K562 (cell line): ENCODE measurements around the gene SATB1. TPM values are rescaled to one million over a fixed set of nuclear protein-coding genes. Genes with fewer than 3 reads are reported as not detected.

Source experiments
- CHD4 ChIP-seq: fragments of 200-600 bp; sonication (generic); IDR thresholded peaks from 3 replicates; pipeline ENCODE4 v1.6.1; 2012; ENCODE audit warnings: low read depth, mild to moderate bottlenecking, mixed read lengths, low read length, inconsistent platforms; ENCODE audit not compliant: insufficient read depth, insufficient replicate concordance, poor library complexity, severe bottlenecking
- ETV1 ChIP-seq: fragments of 450-650 bp; conservative IDR thresholded peaks from 2 replicates; pipeline ENCODE4 v1.6.1; 2016; ENCODE audit warnings: missing genetic modification characterization, control low read depth, low read depth, missing compliant biosample characterization
- LARP7 ChIP-seq: fragments of 450-650 bp; IDR thresholded peaks from 2 replicates; pipeline ENCODE4 v1.6.1; 2016
- NELFE ChIP-seq: IDR thresholded peaks from 2 replicates; pipeline ENCODE4 v1.6.1; 2011; ENCODE audit warnings: mild to moderate bottlenecking; ENCODE audit not compliant: insufficient read depth, insufficient read length
- PHF8 ChIP-seq: fragments of 200-600 bp; sonication (generic); IDR thresholded peaks from 2 replicates; pipeline ENCODE4 v1.6.1; 2012; ENCODE audit warnings: mixed run types, mild to moderate bottlenecking, inconsistent platforms, low read length, moderate library complexity, borderline replicate concordance
- PHTF2 ChIP-seq: fragments of 250-450 bp; sonication (Bioruptor Pico); IDR thresholded peaks from 2 replicates; pipeline ENCODE4 v1.5.0; 2021; ENCODE audit warnings: mild to moderate bottlenecking
- RFX7 ChIP-seq: fragments of 250-450 bp; sonication (Bioruptor Pico); IDR thresholded peaks from 2 replicates; pipeline ENCODE4 v1.5.1; 2021; ENCODE audit warnings: mild to moderate bottlenecking
- RNF2 ChIP-seq: sonication (generic); IDR thresholded peaks from 2 replicates; pipeline ENCODE4 v1.6.1; 2016
- SP2 ChIP-seq: IDR thresholded peaks from 2 replicates; pipeline ENCODE4 v1.6.1; 2011; ENCODE audit warnings: mild to moderate bottlenecking, low read depth, low read length, moderate library complexity; ENCODE audit not compliant: poor library complexity, severe bottlenecking; ENCODE audit errors: extremely low read depth
- ZKSCAN8 ChIP-seq: fragments of 200-800 bp; sonication (Bioruptor generic); IDR thresholded peaks from 2 replicates; pipeline ENCODE4 v1.6.1; 2016; ENCODE audit warnings: missing genetic modification characterization, missing compliant biosample characterization
- ZNF12 ChIP-seq: sonication (generic); formaldehyde crosslinking; IDR thresholded peaks from 2 replicates; pipeline ENCODE4 v1.4.0; 2020; ENCODE audit warnings: mild to moderate bottlenecking, missing genetic modification reagents
- ZNF143 ChIP-seq: sonication (generic); formaldehyde crosslinking; IDR thresholded peaks from 2 replicates; pipeline ENCODE4 v1.9.0; 2022; ENCODE audit warnings: mild to moderate bottlenecking, missing genetic modification reagents
- ZNF384 ChIP-seq: IDR thresholded peaks from 2 replicates; pipeline ENCODE4 v1.6.1; 2012; ENCODE audit warnings: low read depth, low read length, improper control_type of control experiment
- ZNF507 ChIP-seq: conservative IDR thresholded peaks from 2 replicates; pipeline ENCODE4 v1.6.1; 2017; ENCODE audit warnings: missing genetic modification characterization, missing compliant biosample characterization
- ZZZ3 ChIP-seq: fragments of 450-650 bp; IDR thresholded peaks from 2 replicates; pipeline ENCODE4 v1.6.1; 2016; ENCODE audit warnings: antibody characterized with exemption, mild to moderate bottlenecking, moderate library complexity
- polyA plus RNA-seq, 8 experiments: library from polyadenylated mRNA; depleted of rRNA in 4 of 8; stranded (reverse) in 5 of 8; unstranded in 3 of 8; fragments of >200 nt; fragmentation: Nextera tagmentation in 2 of 8; fragmentation: Illumina TruSeq in 1 of 8; extraction: Ambion mirVana in 2 of 8; extraction: Trizol in 1 of 8; gene quantifications; 2 replicates each; pipeline versions ENCODE4 v1.2.1 to v1.2.3, GENCODE V29; 2011 to 2014; ENCODE audit warnings: inconsistent platforms in 1 of 8, missing spikeins in 1 of 8
- total RNA-seq, 7 experiments: library from RNA; depleted of rRNA in 6 of 7; stranded (reverse); fragments of >200 nt in 6 of 7; fragmentation: Illumina TruSeq in 2 of 7; extraction: Trizol in 2 of 7; gene quantifications; 2 replicates each; pipeline versions ENCODE4 v1.2.1 to v1.2.3, GENCODE V29; 2011 to 2021; ENCODE audit warnings: low replicate concordance in 1 of 7
- TF ChIP-seq, protein P1 (sequence below): sonication (generic); formaldehyde crosslinking; IDR thresholded peaks from 2 replicates; pipeline ENCODE4 v1.8.0; 2022; ENCODE audit warnings: mild to moderate bottlenecking, missing genetic modification reagents
- TF ChIP-seq, protein P2 (sequence below): fragments of 200-800 bp; sonication (Bioruptor generic); IDR thresholded peaks from 2 replicates; pipeline ENCODE4 v1.6.1; 2017; ENCODE audit warnings: missing genetic modification characterization, missing compliant biosample characterization
- TF ChIP-seq, protein P3 (sequence below): fragments of 200-400 bp; formaldehyde crosslinking; IDR thresholded peaks from 2 replicates; pipeline ENCODE4 v1.6.1; 2017; ENCODE audit warnings: mild to moderate bottlenecking, low read depth, low read length, moderate library complexity
- TF ChIP-seq, protein P4 (sequence below), 2 experiments: fragments of 200-800 bp in 1 of 2; sonication (Bioruptor generic) in 1 of 2; sonication (generic) in 1 of 2; formaldehyde crosslinking in 1 of 2; IDR thresholded peaks in 1 of 2; conservative IDR thresholded peaks in 1 of 2; 2 replicates each; pipeline versions ENCODE4 v1.5.0 to v1.6.1; 2016 to 2020; ENCODE audit warnings: missing compliant biosample characterization in 1 of 2, missing genetic modification characterization in 1 of 2, missing genetic modification reagents in 1 of 2

Gene SATB1
- total and polyA plus RNA-seq, 9 of the 15 experiments (the other 6 are each of a cell fraction or from before 2014, with no cell fraction given) = 0.03 to 2.5 (median 0.15) TPM; not detected in 1

DNA sequence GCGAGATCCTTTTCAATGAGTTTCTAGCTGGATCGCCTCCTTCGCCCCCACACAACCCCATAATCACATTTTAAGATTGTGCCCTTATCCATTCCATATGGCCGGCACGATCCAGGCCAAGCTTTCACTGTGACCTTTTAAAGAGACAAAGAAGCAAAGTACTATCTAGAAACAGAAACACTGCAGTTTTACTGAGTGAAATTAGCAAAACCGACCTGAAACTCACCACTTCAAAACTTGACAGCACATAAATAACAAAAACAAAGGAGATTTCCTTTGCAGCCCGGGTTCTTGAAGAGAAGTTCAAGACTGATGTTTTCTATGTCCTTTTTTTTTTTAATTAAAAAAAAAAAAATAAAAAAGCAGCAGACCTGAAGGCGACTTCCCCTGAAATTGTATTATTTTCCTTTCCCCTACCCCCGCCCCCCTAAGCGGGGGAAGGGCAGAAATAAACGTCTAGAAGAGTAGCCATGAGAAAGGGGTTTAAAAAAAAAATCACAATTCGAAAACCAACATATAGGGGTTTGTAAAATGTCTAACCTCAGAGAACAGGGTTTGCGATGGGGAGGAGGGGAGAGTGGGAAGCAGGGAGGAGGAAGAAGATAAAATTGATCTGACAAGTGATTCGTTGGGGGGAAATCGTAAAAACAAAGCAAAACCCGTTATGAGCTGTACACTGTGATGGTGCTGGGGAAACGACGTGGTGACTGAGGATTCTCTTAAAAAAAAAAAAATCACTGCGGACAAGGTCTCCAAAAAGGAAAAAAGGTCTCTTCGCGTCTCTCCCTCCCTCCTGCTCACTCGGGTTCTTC lies 1.5 kb downstream of the SATB1 start (continued):
- TF ChIP-seq ETV1 (tag) (no peak), ZNF143 (no peak), PHTF2 (CRISPR knock-in tag) (no peak), RFX7 (no peak), CHD4 (no peak), ZKSCAN8 (CRISPR knock-in tag) (no peak), NELFE (no peak), ZNF384 (no peak), ZZZ3 (no peak), ZNF507 (tag) (no peak), LARP7 (no peak), RNF2 (no peak), ZNF12 (no peak), PHF8 (no peak), SP2 (no peak)
- TF ChIP-seq, protein P1, sequence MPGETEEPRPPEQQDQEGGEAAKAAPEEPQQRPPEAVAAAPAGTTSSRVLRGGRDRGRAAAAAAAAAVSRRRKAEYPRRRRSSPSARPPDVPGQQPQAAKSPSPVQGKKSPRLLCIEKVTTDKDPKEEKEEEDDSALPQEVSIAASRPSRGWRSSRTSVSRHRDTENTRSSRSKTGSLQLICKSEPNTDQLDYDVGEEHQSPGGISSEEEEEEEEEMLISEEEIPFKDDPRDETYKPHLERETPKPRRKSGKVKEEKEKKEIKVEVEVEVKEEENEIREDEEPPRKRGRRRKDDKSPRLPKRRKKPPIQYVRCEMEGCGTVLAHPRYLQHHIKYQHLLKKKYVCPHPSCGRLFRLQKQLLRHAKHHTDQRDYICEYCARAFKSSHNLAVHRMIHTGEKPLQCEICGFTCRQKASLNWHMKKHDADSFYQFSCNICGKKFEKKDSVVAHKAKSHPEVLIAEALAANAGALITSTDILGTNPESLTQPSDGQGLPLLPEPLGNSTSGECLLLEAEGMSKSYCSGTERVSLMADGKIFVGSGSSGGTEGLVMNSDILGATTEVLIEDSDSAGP (CRISPR knock-in tag) = peak; percentile 88
- TF ChIP-seq, protein P2, sequence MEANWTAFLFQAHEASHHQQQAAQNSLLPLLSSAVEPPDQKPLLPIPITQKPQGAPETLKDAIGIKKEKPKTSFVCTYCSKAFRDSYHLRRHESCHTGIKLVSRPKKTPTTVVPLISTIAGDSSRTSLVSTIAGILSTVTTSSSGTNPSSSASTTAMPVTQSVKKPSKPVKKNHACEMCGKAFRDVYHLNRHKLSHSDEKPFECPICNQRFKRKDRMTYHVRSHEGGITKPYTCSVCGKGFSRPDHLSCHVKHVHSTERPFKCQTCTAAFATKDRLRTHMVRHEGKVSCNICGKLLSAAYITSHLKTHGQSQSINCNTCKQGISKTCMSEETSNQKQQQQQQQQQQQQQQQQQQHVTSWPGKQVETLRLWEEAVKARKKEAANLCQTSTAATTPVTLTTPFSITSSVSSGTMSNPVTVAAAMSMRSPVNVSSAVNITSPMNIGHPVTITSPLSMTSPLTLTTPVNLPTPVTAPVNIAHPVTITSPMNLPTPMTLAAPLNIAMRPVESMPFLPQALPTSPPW (CRISPR knock-in tag) = peak; percentile 12; the same call in 1 of the 2 replicates
- TF ChIP-seq, protein P3, sequence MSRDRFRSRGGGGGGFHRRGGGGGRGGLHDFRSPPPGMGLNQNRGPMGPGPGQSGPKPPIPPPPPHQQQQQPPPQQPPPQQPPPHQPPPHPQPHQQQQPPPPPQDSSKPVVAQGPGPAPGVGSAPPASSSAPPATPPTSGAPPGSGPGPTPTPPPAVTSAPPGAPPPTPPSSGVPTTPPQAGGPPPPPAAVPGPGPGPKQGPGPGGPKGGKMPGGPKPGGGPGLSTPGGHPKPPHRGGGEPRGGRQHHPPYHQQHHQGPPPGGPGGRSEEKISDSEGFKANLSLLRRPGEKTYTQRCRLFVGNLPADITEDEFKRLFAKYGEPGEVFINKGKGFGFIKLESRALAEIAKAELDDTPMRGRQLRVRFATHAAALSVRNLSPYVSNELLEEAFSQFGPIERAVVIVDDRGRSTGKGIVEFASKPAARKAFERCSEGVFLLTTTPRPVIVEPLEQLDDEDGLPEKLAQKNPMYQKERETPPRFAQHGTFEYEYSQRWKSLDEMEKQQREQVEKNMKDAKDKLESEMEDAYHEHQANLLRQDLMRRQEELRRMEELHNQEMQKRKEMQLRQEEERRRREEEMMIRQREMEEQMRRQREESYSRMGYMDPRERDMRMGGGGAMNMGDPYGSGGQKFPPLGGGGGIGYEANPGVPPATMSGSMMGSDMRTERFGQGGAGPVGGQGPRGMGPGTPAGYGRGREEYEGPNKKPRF = no peak
- TF ChIP-seq, protein P4, sequence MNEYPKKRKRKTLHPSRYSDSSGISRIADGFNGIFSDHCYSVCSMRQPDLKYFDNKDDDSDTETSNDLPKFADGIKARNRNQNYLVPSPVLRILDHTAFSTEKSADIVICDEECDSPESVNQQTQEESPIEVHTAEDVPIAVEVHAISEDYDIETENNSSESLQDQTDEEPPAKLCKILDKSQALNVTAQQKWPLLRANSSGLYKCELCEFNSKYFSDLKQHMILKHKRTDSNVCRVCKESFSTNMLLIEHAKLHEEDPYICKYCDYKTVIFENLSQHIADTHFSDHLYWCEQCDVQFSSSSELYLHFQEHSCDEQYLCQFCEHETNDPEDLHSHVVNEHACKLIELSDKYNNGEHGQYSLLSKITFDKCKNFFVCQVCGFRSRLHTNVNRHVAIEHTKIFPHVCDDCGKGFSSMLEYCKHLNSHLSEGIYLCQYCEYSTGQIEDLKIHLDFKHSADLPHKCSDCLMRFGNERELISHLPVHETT (CRISPR knock-in tag; conservative IDR thresholded peaks at IDR 0.05 in 1 of 2, IDR thresholded peaks at IDR 0.05 in 1 of 2) = no peak
